COLO668 (cell line): ENCODE data around the gene OR5A2.
"Not testable (repeated sequence)": the region's sequence is repeated elsewhere in the genome, so short reads cannot be mapped to it uniquely, and the experiment has no call there.

ENCODE experiments used
- DNase-seq: peaks from one replicate; lab custom pipeline; 2025; ENCODE audit not compliant: unreplicated experiment; lab: John Stamatoyannopoulos, UW

The OR5A2 gene

DNA sequence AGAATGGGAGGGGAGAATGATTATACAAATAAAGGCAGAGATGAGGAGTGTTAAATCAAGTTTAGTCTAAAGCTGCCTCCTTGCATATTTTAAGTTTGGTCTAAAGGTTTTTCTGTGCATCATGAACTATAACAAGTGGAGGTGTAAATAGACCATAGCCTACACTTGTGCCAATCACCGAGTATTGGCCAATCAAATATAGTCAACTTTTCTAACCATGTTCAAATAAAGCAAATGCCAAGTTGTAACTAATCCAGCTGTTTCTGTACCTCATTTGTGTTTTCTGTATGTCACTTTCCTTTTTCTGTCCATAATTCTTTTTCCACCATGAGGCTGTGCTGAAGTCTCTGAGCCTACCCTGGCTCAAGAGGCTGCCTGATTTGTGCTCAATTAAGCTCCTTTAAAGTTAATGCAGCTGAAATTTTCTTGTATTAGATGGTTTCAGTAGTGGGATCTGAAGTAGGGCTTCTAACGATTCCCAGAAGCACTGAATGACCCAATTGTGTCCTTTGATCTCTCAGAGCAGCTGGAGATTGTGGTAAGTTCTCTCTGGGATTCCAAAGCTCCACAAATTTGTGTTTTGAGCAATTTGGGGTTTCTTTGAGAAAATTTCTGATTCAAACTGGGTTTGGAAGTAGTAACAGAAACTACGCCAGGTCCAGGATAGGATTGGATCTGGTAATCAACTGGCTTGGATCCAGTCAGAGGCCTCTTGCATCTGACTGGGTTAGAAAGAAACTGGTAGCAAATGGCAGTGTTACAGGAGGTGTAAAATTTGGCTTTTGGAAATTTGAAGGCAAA lies 25.6 kb downstream of the OR5A2 start:
- no peak for DNase-seq

- DNase-seq = no peak
Observed at GRCh38 chr11:59394186-59394585, 32.0 kb downstream of the OR5A2 start.

DNA sequence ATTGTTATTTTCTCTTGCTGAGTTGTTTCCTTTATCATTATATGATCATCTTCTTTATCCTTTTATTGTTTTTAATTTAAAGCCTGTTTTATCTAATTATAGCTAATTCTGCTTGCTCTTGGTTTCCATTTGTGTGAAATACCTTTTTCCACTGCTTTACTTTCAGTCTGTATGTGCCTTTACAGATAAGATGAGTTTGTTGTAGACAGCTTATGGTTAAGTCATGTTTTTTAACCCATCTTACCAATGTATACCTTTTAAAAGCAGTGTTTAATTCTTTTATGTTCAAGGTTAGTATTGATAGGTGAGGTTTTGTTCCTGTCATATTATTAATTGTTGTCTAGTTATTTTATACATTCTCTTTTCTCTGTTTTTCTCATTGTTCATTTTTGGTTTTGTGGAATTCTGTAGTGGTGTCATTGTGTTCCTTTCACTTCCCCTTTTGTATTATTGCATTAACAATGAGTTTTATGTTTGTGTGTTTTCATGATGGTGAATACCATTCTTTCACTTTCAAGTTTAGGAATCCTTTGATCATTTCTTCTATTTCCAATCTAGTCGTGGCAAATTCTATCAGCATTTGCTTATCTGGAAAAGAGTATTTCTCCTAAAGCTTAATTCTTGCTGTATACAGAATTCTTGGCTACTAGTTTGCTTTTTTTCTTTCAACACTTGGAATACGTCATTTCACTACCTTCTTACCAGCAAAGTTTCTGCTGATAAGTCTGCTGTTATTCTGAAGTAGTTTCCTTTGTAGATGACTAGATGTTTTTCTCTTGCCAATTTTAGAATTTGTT lies 45.8 kb downstream of the OR5A2 start:
- DNase-seq = no peak

- not testable (repeated sequence) for DNase-seq
Observed at GRCh38 chr11:59372324-59372723, 53.9 kb downstream of the OR5A2 start.

GRCh38 chr11:59368238-59369022 lies 57.8 kb downstream of the OR5A2 start:
- no peak for DNase-seq
